Measurements from ENCODE around the gene TXNRD1.
"Not testable (repeated sequence)": the region's sequence is repeated elsewhere in the genome, so short reads cannot be mapped to it uniquely, and the experiment has no call there.

Gene TXNRD1

GRCh38 chr12:104328278-104328677 is 112.7 kb downstream of the TXNRD1 start:
- not testable (repeated sequence) for DNase-seq (ENCODE audit: low read depth)

GRCh38 chr12:104328790-104329189 is 113.2 kb downstream of the TXNRD1 start:
- DNase-seq (ENCODE audit: low read depth), result no peak

DNA sequence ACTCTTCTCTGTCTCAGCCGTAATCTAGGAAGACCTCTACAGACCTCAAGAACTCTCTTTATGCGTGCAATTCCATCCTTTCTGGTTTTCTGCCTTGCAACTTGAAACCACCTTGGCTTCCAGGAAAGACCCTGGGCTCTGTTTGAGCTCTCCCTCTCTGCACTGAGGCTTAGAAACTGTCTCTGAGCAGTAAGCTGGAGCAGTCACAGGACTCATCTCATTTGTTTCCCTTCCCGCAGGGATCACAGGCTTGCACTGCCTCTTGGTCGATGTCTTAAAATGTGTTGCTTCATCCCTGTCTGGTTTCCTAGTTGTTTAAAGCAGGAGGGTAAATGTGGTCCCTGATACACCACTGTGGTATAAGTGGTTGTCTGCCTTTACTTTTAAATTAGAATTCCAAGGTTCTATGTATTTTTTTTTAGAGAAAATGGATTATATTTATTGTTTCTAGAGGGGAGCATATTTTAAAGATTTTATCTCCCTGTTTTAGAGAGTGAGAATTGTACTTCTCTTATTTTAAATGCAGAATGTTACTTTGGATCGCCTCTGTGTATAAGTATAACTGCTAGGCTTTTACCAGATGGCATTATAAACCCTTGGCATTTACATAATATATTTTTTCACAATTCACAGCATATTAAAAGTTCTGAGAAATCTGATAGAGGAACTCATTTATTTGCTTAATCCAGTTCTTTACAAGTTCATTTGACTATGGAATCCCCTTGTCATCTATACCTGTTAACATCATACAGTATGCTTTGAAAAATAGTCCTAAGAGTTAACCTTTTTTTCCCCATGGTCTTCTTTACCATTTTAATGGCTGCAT is 114.3 kb downstream of the TXNRD1 start:
- DNase-seq (ENCODE audit: low read depth), result no peak

- no peak for DNase-seq (ENCODE audit: low read depth)
Measured at GRCh38 chr12:104331376-104331775, 115.8 kb downstream of the TXNRD1 start.

DNA sequence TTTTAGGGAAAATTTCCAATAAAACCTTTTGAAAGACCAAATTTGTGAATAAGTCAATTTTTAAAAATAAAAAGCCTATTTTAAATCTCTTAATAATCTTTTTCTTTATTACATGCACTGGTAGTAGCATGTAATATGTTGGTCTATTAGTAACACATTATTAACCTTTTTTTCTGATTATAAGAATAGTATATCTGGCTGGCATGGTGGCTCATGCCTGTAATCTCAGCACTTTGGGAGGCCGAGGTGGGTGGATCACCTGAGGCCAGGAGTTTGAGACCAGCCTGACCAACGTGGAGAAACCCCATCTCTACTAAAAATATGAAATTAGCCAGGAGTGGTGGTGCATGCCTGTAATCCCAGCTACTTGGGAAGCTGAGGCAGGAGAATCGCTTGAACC is 116.7 kb downstream of the TXNRD1 start:
- DNase-seq (ENCODE audit: low read depth), result not testable (repeated sequence)

- no peak for DNase-seq (ENCODE audit: low read depth)
Measured at GRCh38 chr12:104333692-104334255, 118.2 kb downstream of the TXNRD1 start.

GRCh38 chr12:104334581-104334980 is 119.0 kb downstream of the TXNRD1 start:
- DNase-seq (ENCODE audit: low read depth), result no peak

DNA sequence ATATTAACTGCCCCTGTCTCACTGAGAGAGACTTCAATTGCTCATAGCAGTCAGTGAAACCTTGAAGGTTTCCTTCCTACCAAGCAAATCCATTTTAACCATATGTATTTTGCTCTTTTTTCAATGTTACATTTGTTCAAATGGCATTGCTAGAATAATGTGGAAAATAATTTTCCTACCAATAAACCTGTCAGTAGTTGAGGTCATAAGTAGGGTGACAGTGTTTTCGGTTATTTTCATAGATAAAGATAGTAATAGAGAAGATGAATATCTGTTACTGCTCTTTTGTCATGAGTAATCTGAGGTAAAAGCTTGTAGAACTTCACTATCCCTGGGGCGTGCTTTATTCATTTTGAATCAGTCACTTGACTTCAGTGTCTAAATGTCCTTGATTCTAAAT is 120.5 kb downstream of the TXNRD1 start:
- DNase-seq (ENCODE audit: low read depth), result no peak

- DNase-seq (ENCODE audit: low read depth), result no peak
Measured at GRCh38 chr12:104337030-104337558, 121.5 kb downstream of the TXNRD1 start.

GRCh38 chr12:104339663-104340062 is 124.1 kb downstream of the TXNRD1 start:
- DNase-seq (ENCODE audit: low read depth), result no peak

DNA sequence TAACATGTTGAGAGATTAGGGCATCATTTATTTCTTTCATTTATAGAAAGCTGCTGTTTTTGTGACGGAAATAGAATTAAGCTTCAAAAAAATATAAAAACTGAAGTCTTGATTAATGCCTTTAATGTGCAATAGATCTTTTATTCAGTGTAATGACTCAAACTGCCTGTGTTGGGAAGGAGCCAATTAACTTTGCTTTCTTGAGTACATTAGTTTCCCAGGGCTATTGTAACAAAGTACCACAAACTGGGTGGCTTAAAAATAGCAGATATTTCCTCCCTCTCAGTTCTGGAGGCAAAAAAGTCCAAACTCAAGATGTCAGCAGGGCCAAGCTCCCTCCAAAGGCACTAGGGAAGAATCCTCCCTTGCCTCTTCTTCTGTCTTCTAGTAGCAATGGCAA is 124.6 kb downstream of the TXNRD1 start:
- no peak for DNase-seq (ENCODE audit: low read depth)

DNA sequence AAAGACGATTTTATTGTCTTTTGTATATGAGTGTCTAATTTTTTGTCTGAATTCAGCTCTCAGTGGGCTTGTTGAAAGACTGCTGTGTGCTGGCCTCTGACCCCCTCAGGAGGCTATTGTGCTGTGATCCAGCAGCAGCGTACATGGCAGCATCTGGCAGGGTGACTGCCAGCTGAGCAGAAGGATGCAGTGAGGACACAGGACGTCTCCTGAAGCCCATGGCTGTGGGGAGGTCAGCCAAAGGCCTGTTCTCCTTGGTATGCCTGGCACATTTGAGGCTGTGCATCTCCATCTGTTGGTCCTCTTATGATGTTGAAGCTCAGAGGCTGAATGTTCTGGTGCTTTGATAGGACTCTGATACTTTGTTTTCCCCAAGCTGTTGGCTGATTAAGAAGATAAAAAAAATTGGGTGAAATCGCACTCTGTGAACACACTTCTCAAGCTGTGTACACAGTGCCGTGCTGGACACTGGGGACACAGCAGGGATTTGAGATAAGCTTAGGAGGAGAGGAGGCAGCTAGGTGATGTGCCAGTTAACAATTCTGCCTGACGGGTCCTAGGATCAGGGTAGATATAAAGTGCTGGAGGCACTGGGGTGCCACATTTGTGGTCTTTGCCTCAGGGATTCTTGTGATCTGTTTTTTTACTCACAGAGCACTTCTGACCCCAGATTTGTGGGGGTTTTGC is 125.5 kb downstream of the TXNRD1 start:
- DNase-seq (ENCODE audit: low read depth), result no peak

- DNase-seq (ENCODE audit: low read depth), result no peak
Measured at GRCh38 chr12:104342147-104342546, 126.6 kb downstream of the TXNRD1 start.

- no peak for DNase-seq (ENCODE audit: low read depth)
Measured at GRCh38 chr12:104342635-104343249, 127.2 kb downstream of the TXNRD1 start.

- DNase-seq (ENCODE audit: low read depth), result no peak
Measured at GRCh38 chr12:104344682-104345081, 129.1 kb downstream of the TXNRD1 start.

- no peak for DNase-seq (ENCODE audit: low read depth)
Measured at GRCh38 chr12:104345234-104346066, 129.9 kb downstream of the TXNRD1 start.

DNA sequence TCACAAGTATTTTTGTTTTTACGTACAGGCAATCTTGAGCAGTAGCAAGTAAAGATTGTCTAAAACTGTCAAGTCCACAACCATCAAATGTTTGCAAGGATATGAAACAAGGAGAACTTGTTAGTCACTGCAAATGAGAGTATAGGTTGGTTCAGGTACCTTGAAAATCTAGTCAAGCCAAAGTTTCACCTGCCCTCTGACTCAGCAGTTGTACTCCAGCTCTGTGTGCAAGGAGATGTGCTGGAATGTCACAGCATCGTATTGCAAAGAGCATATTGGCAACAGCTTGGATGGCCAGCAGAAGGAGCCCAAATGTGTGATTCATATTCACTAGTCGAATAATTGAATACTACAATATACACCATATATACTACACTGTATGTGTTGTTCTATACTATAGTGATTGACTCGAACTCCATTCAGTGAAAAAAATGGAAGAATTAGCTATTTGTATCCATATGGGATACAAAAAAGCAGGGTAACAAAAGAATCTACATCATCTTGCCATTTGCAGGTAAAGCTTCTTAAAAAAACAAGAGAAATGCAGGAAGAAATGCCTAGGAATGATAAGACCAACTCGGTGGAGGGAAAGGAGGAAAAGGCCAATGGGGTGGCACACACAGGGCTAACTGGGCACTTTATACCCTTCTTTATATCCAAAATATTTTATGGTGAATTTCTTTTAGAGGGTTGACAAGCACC is 131.9 kb downstream of the TXNRD1 start:
- DNase-seq (ENCODE audit: low read depth), result no peak

GRCh38 chr12:104348283-104348993 is 132.9 kb downstream of the TXNRD1 start:
- no peak for DNase-seq (ENCODE audit: low read depth)

- no peak for DNase-seq (ENCODE audit: low read depth)
Measured at GRCh38 chr12:104348994-104349494, 133.5 kb downstream of the TXNRD1 start.
